ENCODE measurements around the gene PDGFRA. TPM values are rescaled to one million over a fixed set of nuclear protein-coding genes. Genes with fewer than 3 reads are reported as not detected.

The PDGFRA gene
- total RNA-seq, 6 experiments from 2014 or later = 28.9 to 94.2 (median 88.3) TPM

DNA sequence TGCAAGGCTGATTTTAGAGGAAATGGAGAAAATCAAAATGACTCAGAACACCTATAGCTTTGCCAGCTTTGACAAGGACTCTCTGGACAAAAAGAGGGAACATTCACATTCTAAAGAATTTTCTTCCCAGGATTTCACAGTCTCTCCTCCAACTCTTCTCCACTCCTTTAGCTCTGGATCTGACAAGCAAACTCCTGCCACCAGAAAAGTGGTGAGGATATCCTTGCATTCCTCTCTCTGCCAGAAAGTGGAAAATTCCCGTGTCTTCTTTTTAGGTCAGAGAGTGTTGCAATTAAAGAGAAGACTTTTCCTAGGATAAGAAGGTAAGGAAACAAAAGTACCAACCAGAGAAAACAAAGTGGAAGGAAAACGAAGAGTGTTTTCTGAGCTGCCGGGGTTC is 16.1 kb upstream of the PDGFRA start:
- H3K27ac Mint-ChIP-seq = no peak overlapping the region
- TF ChIP-seq, protein P1, sequence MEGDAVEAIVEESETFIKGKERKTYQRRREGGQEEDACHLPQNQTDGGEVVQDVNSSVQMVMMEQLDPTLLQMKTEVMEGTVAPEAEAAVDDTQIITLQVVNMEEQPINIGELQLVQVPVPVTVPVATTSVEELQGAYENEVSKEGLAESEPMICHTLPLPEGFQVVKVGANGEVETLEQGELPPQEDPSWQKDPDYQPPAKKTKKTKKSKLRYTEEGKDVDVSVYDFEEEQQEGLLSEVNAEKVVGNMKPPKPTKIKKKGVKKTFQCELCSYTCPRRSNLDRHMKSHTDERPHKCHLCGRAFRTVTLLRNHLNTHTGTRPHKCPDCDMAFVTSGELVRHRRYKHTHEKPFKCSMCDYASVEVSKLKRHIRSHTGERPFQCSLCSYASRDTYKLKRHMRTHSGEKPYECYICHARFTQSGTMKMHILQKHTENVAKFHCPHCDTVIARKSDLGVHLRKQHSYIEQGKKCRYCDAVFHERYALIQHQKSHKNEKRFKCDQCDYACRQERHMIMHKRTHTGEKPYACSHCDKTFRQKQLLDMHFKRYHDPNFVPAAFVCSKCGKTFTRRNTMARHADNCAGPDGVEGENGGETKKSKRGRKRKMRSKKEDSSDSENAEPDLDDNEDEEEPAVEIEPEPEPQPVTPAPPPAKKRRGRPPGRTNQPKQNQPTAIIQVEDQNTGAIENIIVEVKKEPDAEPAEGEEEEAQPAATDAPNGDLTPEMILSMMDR (IDR thresholded peaks at IDR 0.05) = no peak
- no peak overlapping the region for H3K4me3 Mint-ChIP-seq
- no peaks in the 10 kb centered on the region for H3K9me3 Mint-ChIP-seq
- no peak for DNase-seq
- H3K4me1 Mint-ChIP-seq (ENCODE audit: low read depth) = peaks cover 39% of the 10 kb centered on the region
- no peaks in the 10 kb centered on the region for H3K36me3 Mint-ChIP-seq (ENCODE audit: low read depth)
- H3K27me3 Mint-ChIP-seq (ENCODE audit: insufficient read depth) = peaks cover 1% of the 10 kb centered on the region

DNA sequence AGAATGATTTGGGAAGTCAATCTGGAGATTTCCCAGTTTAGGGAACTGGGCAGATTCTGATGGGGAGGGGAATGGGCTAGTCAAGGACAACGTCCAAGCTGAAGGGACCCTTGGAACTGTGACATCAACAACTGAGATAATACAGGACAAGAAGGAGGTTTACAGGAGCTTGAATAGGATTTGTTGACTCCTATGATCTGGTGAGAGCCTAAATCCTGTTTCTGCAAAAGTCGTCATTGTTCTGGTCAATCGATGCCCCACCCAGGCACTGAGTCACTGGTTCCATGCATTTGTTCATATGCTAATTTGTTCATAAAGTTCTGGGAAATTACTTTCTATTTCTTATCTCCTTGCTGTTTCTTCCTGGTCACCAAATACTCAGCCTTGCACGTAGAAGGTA is 15.3 kb upstream of the PDGFRA start:
- no peak overlapping the region for H3K4me3 Mint-ChIP-seq
- no peak overlapping the region for H3K27ac Mint-ChIP-seq
- no peaks in the 10 kb centered on the region for H3K9me3 Mint-ChIP-seq
- H3K4me1 Mint-ChIP-seq (ENCODE audit: low read depth) = peaks cover 42% of the 10 kb centered on the region
- peaks cover 1% of the 10 kb centered on the region for H3K27me3 Mint-ChIP-seq (ENCODE audit: insufficient read depth)
- DNase-seq = no peak
- H3K36me3 Mint-ChIP-seq (ENCODE audit: low read depth) = no peaks in the 10 kb centered on the region
- TF ChIP-seq, protein P1 (IDR thresholded peaks at IDR 0.05) = no peak

DNA sequence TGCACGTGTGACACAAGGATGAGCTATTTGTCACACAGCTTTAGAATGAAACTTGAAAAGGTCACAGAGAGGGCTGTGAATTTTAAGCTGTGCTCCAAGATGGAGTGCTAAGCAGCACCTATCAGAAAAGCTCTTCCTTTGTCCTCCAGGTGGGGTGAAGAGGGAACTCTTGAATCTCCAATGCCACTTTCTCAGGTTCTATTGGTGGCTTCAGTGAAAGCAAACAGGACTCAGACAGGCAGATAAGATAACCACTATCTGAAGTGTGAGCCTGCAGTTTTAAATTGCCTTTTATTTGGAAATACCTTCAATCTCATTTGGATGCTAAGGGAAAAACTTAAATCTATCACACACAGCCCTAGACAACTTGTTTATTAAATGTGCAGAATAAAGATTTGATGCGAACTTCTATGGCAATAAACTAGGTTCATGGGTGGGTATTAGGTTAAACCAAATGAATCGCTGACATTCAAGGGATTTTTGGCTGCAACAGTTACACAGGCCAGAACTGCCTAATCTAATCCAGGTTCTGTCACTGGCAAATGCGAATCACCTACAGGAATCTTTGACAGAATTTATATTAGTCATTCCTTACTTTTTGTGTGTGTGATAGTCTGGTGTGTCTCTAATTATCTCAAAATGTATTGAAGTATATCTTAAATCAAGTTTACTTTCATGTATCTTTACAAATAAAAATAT is 13.6 kb upstream of the PDGFRA start:
- DNase-seq = no peak
- TF ChIP-seq, protein P1 (IDR thresholded peaks at IDR 0.05) = no peak
- Mint-ChIP-seq H3K36me3 (ENCODE audit: low read depth) (no peaks in the 10 kb centered on the region), H3K4me3 (no peak overlapping the region), H3K27ac (no peak overlapping the region), H3K27me3 (ENCODE audit: insufficient read depth) (no peaks in the 10 kb centered on the region), H3K4me1 (ENCODE audit: low read depth) (peaks cover 47% of the 10 kb centered on the region), H3K9me3 (no peaks in the 10 kb centered on the region)

- Mint-ChIP-seq H3K4me1 (ENCODE audit: low read depth) (peaks cover 43% of the 10 kb centered on the region), H3K9me3 (no peaks in the 10 kb centered on the region), H3K36me3 (ENCODE audit: low read depth) (no peaks in the 10 kb centered on the region), H3K27me3 (ENCODE audit: insufficient read depth) (peaks cover 1% of the 10 kb centered on the region; the same call in 1 of the 2 replicates), H3K27ac (peak overlapping the region; percentile 64), H3K4me3 (peak overlapping the region; percentile 86)
- TF ChIP-seq, protein P1 (IDR thresholded peaks at IDR 0.05) = peak; percentile 96
- DNase-seq = peak; percentile 79
Observed at GRCh38 chr4:54217642-54218495, 11.2 kb upstream of the PDGFRA start.

GRCh38 chr4:54218736-54219135 is 10.4 kb upstream of the PDGFRA start:
- Mint-ChIP-seq H3K27ac (no peak overlapping the region), H3K4me3 (no peak overlapping the region), H3K4me1 (ENCODE audit: low read depth) (peaks cover 35% of the 10 kb centered on the region), H3K27me3 (ENCODE audit: insufficient read depth) (peaks cover 1% of the 10 kb centered on the region; the same call in 1 of the 2 replicates), H3K9me3 (no peaks in the 10 kb centered on the region), H3K36me3 (ENCODE audit: low read depth) (no peaks in the 10 kb centered on the region)
- TF ChIP-seq, protein P1 (IDR thresholded peaks at IDR 0.05) = no peak
- no peak for DNase-seq
